Middle frontal gyrus (tissue), 1 donor: ENCODE data around the gene CNP.
A peak's percentile ranks its signal among the peaks of the same experiment; 100 is the strongest.
"Not testable (repeated sequence)": the region's sequence is repeated elsewhere in the genome, so short reads cannot be mapped to it uniquely, and the experiment has no call there.

Source experiments
- DNase-seq: peaks from one replicate; pipeline ENCODE4 v3.0.0-alpha.2; 2015; ENCODE audit warnings: low spot score; ENCODE audit errors: extremely low spot score

CNP gene

DNA sequence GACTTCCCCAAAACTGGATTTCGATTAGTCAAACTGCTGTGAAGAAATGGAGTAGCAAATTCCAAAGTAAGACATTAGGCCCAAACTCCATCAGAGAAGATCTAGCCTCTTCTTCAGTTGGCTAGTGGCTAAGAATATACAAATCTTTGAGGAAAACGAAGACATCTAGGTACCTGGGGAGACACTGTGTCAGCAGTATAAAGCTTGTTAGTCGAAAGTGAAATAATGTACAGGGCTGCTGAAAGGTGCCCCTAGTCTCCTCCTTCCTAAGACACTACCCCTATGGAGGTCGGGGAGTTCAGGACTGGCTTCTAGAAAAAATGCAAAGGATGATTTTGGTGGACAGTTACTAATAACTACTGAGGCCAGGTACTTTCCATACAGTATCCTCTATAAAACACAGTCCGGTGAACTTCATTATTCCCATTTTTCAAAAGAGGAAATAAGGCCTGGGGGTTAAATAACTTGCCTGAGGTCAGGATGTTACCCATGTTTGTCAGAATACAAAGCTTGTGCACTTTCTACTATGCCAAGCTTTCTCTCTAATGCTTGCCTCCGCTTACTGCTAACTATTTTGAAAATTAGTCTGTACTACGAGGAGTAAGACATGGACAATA, 35.7 kb downstream of the CNP start:
- no peak for DNase-seq

DNA sequence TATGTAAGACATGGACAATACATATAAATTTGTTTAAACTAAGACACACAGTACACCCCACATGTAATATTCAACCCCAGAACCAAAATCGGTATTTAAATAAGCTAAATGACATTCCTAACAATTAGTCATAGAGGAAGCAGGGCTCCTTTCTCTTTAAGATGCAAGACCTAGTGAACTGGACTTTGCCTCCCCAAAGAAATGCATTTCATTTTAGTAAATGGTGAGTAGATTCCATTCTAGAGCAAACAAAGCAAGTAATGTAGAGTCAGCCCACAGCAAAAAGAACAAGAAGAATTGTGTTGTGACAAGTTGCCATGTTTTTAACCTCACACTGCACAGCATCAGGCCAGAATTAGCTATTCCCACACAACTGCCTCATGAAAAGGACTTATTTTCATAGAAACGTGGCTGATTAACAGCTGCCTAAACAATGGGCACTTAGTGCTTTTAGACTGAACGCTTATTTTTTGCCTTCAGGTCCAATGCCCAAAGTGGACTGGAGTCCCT, 36.3 kb downstream of the CNP start:
- DNase-seq = no peak

DNA sequence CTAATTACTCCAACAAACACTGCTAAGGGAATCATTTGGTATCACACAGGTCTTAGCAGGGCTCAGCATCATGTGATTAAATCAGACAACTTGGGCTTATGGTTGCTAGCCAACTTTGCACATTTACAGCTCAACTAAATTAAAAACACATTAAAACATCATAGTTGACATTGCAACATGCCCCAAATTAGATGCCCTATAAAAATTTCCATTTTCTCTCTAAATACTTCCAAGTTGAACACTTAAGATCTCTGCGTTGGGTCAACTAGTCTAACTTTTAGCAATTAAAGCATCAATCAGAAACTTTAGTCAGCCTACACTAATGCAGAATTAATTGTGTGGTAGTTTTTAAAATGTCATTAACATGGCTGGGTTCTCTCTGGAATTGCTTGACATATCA, 38.6 kb downstream of the CNP start:
- no peak for DNase-seq

DNA sequence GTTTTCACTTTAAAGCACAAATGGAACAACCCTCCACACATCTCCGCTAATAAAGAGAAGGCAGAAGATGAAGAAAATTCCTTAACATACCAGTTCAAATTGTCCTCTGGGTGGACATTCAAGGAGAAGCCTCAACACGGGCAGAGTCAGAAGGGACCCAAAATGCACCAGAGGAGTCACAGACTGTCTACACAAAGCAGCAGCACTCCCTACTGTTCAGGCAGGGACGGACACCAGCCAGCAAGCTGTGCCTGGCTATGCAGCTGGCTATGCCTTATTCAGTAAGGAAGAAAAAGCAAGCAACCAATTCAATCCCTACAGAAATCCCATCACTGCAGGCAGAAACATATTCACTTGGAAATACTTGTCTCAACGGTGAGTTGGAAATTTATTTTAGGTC, 42.6 kb downstream of the CNP start:
- DNase-seq = peak; percentile 36

DNA sequence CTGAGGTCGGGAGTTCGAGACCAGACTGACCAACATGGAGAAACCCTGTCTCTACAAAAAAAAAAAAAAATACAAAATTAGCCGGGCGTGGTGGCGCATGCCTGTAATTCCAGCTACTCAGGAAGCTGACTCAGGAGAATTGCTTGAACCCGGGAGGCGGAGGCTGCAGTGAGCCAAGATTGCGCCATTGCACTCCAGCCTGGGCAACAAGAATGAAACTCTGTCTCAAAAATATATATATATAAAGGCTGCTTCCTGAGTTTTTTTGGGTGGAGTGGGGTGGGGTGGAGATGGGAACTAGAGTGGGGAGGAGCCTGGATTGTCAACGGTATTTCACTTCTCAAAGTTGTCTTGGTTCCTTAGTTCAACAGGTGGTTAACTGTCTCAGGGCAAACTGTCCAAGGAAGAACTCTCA, 43.7 kb downstream of the CNP start:
- DNase-seq = not testable (repeated sequence)

DNA sequence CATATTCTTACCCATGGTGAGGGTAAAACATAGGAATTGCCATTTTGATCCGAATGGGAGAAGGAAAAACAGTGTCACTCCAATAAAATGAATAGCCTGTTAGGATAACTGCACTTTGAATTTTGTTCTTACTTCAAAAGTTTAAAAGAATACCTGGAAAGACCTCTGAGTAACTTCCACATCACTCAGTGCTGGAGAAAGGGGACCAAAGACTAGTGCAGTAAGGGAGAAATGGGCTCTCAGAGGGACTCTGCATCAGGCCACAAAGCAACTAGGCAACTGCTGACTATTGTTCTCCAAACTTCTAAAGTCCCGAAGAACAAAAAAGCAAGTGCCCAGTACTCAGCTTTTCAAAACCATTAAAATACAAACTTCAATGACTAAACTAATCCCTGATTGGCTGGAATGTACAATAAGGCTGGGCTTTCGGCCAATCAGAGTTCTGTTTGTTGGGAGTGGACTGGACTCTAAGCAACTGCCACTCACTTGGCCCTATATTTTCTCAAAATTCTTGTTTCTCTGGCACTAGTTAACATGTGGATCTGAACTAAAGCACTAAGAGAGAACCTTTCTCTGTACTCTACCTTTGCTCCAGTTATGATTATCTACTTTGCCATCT, 44.4 kb downstream of the CNP start:
- DNase-seq = no peak

DNA sequence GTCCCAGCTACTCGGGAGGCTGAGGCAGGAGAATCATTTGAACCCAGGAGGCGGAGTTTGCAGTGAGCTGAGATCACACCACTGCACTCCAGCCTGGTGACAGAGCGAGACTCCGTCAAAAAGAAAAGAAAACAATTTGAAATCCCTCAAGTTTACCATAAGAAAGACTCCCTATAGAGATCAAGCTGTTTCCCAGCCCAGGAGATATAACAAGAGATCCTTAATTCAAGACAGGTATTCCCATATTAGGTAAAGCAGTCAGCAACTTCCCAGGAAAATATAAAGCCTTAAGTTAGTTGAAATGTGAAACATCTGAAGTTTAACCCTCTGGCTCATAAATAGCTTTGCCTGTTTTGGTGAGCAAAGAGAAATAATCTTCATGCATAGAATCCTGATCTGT, 45.8 kb downstream of the CNP start:
- not testable (repeated sequence) for DNase-seq

DNA sequence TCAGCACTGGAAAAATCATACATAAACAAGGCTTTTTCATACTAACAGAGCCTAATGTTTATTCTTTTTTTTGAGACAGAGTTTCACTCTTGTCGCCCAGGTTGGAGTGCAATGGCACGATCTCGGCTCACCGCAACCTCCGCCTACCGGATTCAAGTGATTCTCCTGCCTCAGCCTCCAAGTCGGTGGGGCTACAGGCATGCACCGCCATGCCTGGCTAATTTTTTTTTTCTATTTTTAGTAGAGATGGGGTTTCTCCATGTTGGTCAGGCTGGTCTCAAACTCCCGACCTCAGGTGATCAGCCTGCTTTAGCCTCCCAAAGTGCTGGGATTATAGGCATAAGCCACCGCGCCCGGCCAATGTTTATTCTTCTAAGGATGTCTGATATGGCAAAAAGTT, 47.1 kb downstream of the CNP start:
- not testable (repeated sequence) for DNase-seq

DNA sequence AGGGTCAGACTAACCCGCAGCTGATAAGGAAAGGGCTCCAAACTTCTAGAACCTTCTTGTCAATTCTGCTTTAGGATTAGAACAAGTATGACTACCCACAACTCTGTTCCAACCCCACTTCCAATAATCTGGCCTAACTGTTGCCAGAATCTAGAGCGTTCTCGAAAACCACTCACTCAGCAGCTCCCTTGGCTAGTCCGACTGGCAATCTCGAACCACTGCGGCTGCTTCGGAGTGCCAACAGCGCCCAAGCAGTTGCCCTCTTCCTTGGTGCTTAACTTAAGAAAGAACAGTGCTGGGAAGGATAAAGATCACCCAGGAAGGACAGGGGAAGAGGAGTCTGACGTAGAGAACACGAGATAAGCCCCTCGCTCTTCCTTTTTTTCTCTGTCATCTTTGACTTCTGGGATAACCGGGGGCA, 49.8 kb downstream of the CNP start:
- DNase-seq = no peak

DNA sequence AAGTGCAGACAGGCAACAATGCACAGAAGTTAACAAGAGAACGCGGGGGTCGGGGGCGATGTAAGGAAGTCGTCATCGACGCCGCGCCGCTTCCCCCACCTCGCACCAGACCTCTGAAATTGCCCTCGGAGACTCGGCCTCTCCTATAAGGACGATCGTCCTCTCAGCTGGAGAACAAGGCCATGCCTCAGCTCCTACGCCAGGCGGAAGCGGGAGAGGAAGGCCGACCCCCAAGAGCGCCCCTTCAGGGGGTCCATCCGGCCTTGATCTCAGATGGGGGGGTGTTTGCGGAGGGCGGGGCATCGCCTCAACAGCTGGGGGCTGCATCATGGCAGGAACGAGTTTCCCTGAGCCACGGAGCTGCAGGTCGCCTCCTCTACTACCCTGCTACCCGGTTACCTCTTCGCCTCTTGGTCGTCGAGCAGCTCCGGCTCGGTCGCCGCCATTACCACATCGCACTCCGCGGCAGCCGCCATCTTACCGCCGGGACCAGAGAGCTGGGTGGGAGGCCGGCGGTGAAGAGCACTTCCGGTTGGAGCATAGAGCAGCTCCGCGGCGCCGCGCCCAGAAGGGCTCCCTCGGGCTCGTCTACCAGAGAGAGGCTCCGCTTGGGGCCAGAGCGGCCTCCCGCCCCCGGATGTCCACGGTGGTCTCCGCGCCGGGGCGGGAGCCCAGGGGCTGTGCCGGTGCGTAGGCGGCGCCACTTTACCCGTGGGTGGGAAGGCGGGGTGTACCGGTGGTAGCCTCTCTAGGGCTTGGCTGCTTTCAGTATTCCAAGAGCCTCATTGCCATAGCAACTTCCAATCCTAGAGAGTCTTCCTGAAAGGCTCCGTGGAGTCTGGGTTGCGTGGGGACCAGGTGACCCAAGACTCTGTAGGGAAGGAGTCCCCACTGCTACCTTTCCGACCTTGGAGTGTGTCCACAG, 50.6 kb downstream of the CNP start, which contains the start of gene DNAJC7:
TSS of gene DNAJC7 (minus strand) at position 499 of the 925 bp plus-strand sequence. CDS start at position 476, 23 bp downstream.
- DNase-seq = peak; percentile 89

DNA sequence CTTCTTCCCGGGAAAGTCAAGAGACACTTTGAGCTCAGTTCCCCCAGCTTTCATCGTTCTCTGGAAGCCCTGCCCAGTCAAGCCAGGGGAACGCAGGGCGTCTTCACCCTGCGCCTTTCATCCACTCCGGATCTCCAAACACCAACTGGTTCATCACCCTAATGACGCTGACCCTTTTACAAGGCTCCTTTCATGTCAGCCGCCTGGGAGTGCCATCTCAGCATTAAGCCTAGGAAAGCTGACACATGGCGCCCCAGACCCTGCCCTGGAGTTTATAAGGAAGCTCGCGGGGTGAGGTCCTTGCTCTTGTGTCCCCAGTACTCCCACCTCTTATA, 51.2 kb downstream of the CNP start:
- no peak for DNase-seq

DNA sequence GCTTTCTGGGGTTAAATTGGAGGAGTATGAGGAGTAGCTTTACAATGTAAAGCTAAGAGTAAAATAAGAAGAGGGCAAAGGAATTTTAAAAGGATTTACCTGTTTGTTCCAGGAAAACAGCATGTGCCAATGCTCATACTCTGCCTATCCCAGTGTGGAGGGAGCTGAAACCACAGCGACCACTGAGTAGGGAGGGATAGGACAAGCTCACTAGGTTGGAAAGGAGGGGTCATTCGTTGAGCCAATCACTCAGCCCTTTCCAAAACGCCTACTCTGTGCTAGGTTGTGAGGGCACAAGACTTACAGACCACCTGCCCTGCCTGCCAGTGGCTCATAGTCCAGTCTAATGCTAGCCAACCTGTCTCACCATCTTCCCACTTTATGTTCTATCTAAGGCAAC, 51.7 kb downstream of the CNP start:
- no peak for DNase-seq

DNA sequence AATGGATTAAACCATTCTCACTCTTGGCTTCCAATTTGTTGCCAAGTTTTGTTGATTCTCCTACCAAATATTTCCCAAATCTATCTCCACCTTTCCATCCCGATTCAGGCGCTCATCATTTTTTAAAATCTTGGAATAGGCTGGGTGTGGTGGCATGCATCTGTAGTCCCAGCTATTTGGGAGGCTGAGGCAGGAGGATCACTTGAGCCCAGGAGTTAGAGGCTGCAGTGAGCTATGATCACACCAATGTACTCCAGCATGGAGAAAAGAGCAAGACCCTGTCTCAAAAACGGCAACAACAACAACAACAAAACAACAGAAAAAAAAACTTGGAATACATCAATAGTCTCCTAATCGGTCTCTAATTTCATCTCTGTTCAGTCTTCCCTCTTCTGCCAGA, 52.4 kb downstream of the CNP start:
- DNase-seq = no peak

DNA sequence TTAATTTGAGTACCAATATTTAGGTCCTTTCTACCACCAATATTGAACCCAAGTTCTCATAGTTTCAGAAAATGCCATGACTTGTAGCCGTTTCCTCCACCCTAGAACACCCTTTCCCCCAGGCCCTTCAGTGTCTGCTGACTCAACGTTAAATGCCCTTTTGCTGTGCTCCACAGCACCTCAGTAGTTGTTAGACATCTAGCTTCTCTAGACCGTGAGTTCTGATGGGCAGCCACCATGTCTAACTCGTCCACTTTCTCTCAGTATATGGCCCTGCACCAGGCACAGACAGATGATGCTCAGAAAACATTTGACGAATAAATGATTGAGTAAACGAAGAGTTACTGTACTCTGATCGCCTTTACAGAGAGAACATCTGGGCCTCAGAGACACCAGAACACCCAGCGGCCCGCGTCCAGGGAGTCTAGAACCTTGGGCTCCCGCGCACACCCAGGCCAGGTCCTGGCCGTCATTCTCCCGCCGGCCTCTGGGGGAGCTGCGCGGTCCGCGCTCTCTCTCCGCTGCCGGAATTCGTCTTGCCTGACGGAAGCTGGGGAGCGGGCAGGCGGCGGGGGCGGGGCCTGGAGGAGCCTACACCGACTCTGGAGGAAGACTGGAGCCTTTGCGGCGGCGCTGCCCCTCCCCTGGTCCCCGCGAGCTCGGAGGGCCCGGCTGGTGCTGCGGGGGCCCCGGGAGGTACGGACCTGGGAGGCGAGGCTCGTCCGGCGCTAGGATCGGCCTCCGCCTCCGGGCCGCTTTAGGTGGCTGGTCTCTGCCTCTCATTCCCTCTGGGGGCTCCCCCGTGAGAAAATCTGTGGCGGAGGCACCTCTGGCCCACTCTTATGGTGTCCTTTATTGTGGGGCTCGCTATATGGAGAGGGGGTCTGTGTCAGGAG, 53.2 kb downstream of the CNP start, which contains the start of gene NKIRAS2:
TSS of gene NKIRAS2 (plus strand) at position 582 of the 896 bp plus-strand sequence. CDS start 1,488 bp downstream, outside the sequence.
- DNase-seq = peak; percentile 80

DNA sequence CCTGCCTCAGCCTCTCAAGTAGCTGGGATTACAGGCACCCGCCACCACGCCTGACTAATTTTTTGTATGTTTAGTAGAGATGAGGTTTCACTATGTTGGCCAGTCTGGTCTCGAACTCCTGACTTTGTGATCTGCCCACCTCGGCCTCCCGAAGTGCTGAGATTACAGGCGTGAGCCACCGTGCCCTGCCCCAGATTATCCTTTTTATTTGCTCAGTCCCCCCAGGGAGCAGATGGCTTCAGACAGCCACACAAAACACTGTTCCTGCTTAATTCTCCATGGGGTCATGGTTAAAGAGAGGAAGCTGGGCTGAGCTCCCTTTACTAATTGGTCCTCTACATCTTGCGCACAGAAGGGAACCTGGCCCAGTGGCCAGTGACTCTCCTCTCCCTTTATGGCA, 54.2 kb downstream of the CNP start:
- DNase-seq = not testable (repeated sequence)

DNA sequence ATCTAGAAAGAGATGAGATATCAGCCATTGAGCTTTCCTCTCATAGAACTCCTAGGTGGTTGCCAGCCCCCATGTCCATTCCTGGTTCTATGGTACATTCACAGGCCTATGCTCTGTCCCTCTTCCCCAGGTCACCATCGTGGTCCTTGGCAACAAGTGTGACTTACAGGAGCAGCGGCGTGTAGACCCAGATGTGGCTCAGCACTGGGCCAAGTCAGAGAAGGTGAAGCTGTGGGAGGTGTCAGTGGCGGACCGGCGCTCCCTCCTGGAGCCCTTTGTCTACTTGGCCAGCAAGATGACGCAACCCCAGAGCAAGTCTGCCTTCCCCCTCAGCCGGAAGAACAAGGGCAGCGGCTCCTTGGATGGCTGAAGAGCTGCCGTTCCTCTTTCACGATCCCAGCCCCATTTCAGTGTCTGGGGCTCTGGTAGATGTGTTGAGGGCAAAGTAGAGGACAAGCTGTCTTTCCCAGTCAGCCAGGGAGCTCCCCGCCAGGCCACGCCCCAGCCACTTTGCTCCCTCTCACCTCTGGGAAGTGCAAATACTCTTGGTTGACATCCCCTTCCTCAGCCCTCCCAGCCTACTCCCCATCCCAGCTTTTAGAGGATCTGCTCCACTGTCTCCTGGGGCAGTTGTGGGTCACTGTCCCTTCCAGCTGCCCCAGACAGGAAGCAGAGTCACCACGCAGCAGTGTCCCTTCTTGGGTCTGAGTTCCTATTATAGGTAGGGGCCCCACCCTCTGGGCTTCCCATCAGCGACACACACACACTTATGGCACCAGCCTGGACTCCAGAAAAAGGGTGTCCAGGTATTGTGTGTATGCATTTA, 57.1 kb downstream of the CNP start:
- no peak for DNase-seq

DNA sequence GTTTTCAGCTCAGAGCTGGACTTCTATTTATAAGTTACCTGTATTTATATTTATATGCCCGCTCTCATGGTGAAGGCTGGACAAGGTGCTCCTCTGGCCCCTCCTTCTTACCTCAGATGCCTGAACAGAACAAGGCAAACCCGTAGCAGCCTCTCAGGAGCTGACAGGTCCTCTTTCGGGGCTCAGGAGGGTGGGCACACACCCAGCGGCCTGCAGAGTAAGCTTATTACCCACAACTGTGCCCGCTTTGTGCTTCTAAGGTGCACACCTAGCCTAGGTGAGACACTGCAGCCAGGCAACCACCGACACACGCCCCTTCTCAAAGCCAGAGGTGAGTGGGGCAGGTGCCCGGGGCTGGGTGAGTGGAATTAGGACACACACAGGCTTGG, 58.6 kb downstream of the CNP start:
- DNase-seq = no peak

DNA sequence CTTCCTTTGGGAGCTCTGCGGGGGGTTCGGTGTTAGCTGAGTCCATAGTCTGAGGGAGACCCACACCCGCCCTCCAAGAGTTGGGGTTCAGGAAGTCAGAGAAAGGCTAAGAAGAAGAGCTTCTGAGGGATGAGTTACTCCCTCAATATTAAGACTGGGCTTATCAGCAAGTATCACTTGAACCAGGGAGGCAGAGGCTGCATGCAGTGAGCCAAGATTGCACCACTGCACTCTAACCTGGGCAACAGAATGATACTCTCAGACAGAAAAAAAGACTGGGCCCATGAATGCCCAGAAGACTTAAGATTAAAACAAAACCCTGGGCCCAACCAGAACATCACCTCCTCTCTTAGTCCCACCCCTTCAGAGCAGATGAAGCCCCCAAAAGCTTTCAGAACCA, 59.3 kb downstream of the CNP start:
- no peak for DNase-seq

DNA sequence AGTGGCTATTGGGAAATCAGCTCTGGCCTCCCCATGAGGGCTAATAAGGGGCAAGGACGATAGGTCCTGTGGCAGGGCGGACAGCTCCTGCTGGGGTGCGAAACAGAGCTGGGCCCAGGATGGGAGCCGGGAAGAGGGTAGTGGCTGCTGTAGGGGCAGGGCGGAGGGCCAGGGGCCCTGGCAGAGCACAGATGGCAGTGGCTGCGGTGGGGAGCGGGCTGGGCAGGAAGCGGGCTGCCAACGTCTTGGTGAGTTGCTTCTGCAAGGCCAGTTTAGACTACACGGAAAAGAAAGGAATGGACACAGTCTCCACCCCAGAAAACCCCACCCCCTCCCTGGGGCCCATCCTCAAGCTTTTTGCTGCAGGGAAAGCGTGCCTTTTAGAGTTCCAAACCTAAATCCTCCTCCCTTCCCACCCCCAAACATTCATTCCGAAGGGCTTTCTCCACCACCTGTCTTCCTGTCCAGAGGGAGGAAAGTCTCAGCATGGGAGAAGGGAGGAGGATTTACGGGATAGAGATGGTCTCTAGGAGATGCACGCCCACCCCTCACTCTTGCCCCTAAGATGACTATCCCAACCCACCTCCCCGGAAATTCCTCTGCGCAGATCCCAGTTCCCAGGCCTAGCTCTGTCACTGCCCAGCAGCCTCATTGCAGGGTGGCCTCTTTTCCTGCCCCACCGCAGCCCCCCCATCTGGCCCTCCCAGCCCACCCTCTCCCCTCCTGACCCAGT, 60.4 kb downstream of the CNP start:
- no peak for DNase-seq
